ENCODE measurements around the gene PITPNC1.

DNA sequence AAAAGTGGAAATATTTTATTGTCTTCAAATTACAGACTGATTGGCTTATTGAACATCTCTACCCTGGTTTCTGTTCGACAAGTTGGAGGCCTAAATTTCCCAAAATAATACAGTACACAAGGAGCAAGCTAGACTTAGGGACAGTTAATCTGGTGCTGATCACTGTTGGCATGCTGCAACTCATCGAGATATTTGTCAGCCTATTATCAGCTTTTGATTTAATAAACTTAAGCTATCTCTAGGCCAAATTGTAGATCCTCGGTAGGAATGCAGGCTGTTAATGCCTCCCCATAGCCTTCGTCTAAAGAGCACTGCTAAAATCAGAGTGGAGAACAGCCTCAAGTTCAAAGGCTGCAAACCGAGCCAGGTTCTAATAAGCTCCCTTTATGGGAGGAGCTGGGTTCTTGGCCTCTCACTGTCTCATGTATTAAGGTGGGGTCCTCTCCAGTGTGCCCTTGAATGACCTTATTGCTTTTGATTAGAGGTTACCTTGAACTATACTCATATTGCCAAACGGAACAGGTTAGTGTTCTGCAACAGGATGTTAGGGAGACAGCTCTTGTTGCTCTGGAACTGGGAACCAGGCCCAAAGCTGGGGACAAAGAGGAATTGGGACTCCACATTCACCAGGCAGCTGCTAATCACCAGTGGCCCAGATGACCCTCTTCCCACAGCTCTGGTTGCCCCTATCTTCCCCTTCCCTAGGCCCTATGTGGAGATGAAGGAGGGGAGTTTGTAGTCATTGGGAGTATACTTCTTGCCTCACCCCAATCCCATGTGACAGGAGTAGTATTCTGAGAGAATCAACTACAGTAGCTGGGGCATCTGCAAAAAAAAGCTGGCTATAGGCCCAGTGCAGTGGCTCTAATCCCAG lies 271.2 kb downstream of the PITPNC1 start:
- TF ChIP-seq CTCF (IDR thresholded peaks at IDR 0.05) (no peak), POLR2A (IDR thresholded peaks at IDR 0.05) (no peak)
